ENCODE results near the gene SRRT.
A peak's percentile ranks its signal among the peaks of the same experiment; 100 is the strongest.

Gene SRRT

GRCh38 chr7:100882785-100883526 is 8.1 kb downstream of the SRRT start:
- no peak for DNase-seq

GRCh38 chr7:100884736-100885439 is 10.0 kb downstream of the SRRT start:
- DNase-seq: no peak

- no peak for DNase-seq
These were observed 10.7 kb downstream of the SRRT start for GRCh38 chr7:100885440-100886141.

GRCh38 chr7:100886142-100886935 is 11.4 kb downstream of the SRRT start:
- no peak for DNase-seq

GRCh38 chr7:100886936-100887515 is 12.1 kb downstream of the SRRT start:
- DNase-seq: no peak

GRCh38 chr7:100887516-100888290 is 12.8 kb downstream of the SRRT start:
- no peak for DNase-seq

- no peak for DNase-seq
These were observed 13.5 kb downstream of the SRRT start for GRCh38 chr7:100888291-100888987.

- DNase-seq: no peak
These were observed 14.3 kb downstream of the SRRT start, which contains the start of gene UFSP1 for GRCh38 chr7:100888988-100889750. Gene UFSP1, minus strand, starts transcription at chr7:100889715. Its CDS starts 444 bp downstream, at chr7:100889271.

- no peak for DNase-seq
These were observed 16.0 kb downstream of the SRRT start for GRCh38 chr7:100890653-100891567.

GRCh38 chr7:100891568-100892247 is 16.8 kb downstream of the SRRT start:
- DNase-seq: no peak

- no peak for DNase-seq
These were observed 17.7 kb downstream of the SRRT start for GRCh38 chr7:100892364-100893317.

GRCh38 chr7:100893318-100893895 is 18.5 kb downstream of the SRRT start:
- no peak for DNase-seq

GRCh38 chr7:100893910-100894721 is 19.2 kb downstream of the SRRT start:
- no peak for DNase-seq

GRCh38 chr7:100894860-100895700 is 20.2 kb downstream of the SRRT start:
- peak; percentile 50 for DNase-seq

GRCh38 chr7:100895701-100895955 is 20.7 kb downstream of the SRRT start, which contains the start of gene ACHE:
Gene ACHE, minus strand, starts transcription at chr7:100895888. Its CDS starts 1,656 bp downstream, at chr7:100894232.
- DNase-seq: no peak

All from activated T-cell treated with anti-CD3 and anti-CD28 coated beads for 4 hours (primary cell).